DOHH2 (cell line): Measurements from ENCODE around the gene RILPL1.

Source experiments
- EZH2phosphoT487 ChIP-seq: fragments of 200-600 bp; sonication (generic); IDR thresholded peaks from 2 replicates; pipeline ENCODE4 v1.6.1; 2017; ENCODE audit warnings: borderline replicate concordance, mild to moderate bottlenecking, antibody characterized with exemption, low read length, moderate library complexity, mixed read lengths
- TF ChIP-seq, protein P1 (sequence below): fragments of 200-600 bp; sonication (generic); IDR thresholded peaks from one replicate; pipeline ENCODE4 v1.5.1; 2014; ENCODE audit warnings: antibody characterized with exemption, mild to moderate bottlenecking, low read depth, low read length; ENCODE audit not compliant: poor library complexity, severe bottlenecking

DNA sequence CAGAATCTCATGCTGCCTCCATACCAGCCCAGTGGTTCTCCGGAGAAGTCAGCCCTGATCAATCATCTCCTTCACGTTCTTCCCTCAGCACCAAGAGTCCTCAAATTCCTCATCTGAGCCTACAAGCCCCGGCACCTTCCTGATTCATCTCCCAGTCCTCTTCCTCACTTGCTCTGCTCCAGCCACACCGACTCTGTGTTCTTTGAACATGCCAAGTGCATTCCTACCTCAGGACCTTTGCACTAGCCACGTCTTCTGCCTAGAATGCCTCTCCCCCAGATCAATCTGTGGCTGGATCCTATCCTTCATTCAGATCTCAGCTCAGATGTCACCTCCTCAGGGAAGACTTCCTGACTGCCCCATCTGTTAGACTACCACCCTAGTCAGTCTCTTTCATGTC lies 4.7 kb downstream of the RILPL1 start:
- TF ChIP-seq, protein P1, sequence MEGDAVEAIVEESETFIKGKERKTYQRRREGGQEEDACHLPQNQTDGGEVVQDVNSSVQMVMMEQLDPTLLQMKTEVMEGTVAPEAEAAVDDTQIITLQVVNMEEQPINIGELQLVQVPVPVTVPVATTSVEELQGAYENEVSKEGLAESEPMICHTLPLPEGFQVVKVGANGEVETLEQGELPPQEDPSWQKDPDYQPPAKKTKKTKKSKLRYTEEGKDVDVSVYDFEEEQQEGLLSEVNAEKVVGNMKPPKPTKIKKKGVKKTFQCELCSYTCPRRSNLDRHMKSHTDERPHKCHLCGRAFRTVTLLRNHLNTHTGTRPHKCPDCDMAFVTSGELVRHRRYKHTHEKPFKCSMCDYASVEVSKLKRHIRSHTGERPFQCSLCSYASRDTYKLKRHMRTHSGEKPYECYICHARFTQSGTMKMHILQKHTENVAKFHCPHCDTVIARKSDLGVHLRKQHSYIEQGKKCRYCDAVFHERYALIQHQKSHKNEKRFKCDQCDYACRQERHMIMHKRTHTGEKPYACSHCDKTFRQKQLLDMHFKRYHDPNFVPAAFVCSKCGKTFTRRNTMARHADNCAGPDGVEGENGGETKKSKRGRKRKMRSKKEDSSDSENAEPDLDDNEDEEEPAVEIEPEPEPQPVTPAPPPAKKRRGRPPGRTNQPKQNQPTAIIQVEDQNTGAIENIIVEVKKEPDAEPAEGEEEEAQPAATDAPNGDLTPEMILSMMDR = no peak
- no peak for TF ChIP-seq EZH2phosphoT487
